Activated naive CD8-positive, alpha-beta T cell treated with anti-CD3 and anti-CD28 coated beads, Interleukin-2, amount 50 U/mL, for 16 hours (primary cell): Measurements from ENCODE around the gene SH3BP2.
A peak's percentile ranks its signal among the peaks of the same experiment; 100 is the strongest.

ENCODE experiments used
- DNase-seq: peaks from one replicate; pipeline ENCODE4 v3.0.0-alpha.2; 2020; ENCODE audit warnings: low read depth, low spot score

SH3BP2 gene

GRCh38 chr4:2831611-2832308 is 38.9 kb downstream of the SH3BP2 start:
- no peak for DNase-seq

DNA sequence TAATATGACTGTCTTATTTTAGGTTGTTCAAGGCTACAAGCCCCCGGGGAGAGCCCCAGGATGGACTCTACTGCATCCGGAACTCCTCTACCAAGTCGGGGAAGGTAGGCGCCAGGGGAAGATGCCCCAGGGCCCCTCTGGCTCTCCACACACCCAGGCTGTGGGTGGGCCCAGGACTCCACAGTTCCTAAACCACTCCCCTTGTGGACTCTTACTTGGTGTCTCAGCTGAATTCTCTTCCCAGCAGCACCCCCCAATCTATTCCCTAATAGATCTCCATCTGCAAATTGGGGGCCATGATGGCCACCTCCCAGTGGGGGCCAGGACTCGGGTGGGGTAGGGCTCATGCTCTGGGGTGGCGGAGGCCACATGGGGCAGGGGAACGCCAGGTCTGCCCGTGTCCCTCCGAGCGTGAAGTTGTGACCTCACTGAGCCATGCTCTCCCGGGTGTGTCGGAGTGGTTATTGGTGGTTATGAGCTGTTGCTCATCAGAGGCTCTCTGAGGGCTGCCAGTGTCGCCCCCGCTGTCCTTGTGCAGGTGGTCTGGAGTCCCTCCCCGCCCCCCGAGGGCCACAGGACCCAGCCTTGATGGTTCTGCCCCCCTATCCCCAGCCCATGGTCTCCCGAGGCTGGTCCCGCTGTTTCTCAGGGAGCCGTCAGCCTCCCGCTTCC is 39.6 kb downstream of the SH3BP2 start:
- no peak for DNase-seq

DNA sequence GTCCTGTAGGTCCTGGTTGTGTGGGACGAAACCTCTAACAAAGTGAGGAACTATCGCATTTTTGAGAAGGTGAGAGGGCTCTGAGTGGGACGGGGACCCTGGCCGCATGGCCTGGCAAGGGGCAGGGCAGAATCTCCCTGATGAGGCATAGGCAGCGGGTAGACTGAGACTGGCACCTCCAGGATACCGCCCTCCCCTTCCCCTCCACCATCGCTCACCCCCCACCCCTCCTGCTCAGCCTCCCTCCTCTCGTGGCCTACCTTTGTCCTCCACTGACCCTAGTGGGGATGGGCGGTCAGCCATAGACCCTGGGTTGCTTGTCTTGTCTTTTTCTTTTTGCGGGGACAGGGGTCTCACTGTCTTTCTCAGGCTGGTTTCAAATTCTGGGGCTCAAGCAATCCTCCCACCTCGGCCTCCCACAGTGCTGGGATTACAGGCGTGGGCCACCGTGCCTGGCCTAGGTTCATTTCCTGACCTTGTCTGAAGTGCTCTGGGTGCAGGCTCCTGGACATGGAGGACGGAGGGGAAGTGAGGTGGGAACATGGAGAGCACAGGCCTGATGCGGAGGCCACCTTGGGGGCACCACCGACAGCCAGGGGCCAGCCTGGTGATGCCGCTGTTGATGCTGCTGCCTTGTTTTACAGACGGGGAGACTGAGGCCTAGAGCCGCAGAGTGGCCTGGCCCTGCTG is 40.2 kb downstream of the SH3BP2 start:
- no peak for DNase-seq

- no peak for DNase-seq
Observed at GRCh38 chr4:2833671-2834000, 40.8 kb downstream of the SH3BP2 start.

GRCh38 chr4:2834001-2834921 is 41.4 kb downstream of the SH3BP2 start:
- no peak for DNase-seq

GRCh38 chr4:2835978-2836377 is 43.1 kb downstream of the SH3BP2 start:
- DNase-seq: no peak

DNA sequence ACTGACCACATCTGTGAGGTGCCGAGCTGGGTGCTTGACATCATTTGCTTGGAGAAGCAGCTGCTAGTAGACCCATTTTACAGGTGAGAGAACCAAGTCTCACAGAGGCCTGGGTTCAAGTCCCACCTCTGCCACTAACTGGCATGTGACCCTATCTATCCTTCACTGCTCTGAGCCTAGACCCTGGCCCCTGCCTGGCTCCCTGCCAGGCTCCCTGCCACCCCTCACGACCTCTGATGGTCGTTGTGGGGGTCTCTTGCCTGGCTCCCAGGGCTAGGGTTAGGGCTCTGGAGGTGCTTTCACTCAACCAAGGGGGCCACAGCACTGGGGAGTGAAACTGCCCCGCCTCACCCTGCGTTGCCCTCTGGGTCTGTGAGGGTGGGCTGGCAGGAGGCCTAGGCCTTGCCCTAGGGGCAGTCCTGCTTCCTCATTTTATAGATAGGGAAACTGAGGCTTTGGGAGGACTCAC is 43.5 kb downstream of the SH3BP2 start:
- no peak for DNase-seq

GRCh38 chr4:2837110-2837903 is 44.4 kb downstream of the SH3BP2 start:
- no peak for DNase-seq

DNA sequence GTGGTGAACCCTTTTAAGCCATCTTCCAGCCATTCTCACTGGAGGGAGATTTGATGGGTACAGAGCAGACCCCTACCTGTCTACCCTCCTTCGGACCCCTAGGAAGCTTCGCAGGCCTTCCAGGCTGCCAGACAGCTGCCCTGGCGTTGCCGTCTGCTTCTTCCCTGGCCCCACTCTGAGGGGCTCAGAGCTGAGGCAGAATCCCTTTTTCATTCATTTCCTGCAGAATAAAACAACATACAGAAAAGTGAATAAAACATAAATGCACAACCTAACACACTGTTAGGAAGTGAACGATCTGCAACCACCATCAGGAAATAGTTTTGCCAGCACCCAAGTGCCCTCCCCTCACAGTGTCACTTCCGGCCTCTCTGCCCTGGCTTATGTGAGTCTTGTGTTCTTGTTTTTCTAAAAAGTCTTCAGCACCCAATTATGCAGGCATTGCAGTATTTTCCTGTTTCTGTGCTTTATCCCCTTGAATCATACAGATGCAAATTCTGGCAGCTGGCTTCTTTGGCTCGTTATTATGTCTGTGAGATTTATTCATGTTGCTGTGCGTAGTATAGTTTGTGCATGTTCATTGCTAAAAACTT is 45.1 kb downstream of the SH3BP2 start:
- peak; percentile 30 for DNase-seq

DNA sequence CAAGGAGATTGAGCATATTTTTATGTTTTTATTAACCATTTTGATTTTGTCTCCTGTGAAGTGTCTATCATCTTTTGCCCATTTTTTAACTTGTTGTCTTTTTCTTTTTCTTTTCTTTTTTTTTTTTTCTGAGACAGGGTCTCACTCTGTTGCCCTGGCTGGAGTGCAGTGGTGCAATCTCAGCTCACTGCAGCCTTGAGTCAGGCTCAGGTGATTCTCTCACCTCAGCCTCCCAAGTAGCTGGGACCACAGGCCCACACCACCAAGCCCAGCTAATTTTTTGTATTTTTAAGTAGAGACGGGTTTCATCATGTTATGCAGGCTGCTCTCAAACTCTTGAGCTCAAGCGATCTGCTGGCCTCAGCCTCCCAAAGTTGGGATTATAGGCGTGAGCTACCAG is 46.2 kb downstream of the SH3BP2 start:
- DNase-seq: no peak

DNA sequence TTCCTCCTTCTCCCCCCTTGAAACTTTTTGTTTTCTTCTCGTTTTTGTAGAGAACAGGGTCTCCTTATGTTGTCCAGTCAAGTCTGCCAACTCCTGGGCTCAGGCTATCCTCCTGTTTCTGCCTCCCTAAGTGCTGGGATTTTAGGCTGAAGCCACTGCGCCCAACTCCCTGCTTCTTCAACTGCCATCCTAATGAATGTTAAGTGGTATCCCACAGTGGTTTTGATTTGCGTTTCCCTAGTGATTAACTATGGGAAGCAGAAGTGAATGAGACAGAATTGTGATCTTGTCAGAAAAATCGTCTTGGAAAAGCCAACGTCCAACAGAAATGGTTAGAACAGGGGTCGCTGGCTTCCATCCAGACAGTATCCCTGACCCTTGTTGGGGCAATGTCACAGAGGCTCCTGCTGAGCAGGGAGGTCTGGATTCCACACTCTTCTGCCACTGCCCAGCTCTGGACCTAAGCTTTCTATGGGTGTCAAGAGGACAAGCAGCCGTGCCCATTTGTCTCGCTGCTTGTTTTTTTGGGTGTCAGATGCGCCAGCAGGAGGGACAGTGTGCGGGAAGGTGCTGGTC is 49.9 kb downstream of the SH3BP2 start:
- DNase-seq: no peak

DNA sequence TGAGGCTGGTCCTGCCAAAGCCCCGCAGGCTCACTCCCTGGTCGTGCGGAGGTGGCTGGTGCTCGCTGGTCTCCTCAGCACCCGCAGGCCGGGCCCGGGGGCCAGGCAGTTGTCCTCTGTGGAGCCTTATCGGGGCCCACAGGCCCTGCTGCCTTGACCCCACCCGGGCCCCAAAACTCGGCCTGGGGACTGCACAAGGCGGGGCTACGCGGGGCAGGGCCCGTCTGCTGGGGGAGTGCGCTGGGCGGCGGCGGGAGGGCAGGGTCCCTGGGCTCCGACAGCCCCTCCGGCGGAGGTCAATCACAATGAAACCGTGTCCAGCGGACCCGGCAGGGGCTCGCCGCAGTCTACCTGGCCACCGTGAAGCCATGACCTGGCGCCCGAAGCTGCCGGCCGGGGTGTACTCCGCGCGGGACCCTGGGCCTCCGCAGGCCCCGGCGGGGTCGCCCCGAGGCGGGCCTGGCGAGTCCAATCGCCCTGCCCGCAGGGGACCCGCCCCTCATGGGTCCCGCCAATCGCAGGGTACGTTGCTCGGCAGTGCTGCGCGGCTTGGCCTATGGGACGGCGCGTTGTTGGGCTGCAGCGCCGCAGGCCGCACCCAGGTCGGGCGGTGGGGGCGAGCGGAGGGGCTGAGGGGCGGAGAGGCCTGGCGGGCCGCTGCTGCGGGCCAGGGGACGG is 50.5 kb downstream of the SH3BP2 start, which contains the start of gene ADD1:
TSS of gene ADD1 (plus strand) at position 582 of the 678 bp plus-strand sequence. CDS start 32,072 bp downstream, outside the sequence.
- peak; percentile 76 for DNase-seq

DNA sequence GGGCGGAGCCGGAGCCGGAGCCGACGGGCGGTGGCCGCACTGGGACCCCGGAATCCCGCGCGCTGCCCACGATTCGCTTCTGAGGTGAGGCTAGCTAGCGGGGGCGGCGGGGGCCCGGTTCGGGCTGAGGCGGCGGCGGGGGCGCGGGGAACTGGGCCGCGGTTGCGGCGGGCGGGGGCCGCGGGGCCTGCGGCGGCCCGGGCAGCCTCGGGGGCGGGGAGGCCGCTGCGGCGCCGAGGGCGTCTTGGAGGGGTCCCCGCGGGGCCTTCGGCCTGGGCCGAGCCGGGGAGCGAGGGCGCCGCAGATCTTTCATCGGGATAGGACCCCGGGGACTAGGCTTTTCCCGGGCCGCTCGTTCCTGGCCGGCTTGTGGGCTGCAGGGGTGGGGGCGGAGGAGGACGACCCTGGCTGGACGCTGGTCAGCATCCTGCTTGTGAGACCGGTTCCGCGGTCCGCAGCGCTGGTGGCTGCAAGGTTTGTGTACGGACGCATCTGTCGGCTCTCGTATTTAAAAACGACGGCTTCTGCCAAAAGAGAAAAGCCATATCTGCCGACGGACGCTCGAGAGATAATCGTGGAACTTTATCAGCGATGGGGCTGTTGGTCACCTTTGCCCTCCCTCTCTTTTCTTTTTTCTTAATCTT is 51.2 kb downstream of the SH3BP2 start:
- DNase-seq: no peak

DNA sequence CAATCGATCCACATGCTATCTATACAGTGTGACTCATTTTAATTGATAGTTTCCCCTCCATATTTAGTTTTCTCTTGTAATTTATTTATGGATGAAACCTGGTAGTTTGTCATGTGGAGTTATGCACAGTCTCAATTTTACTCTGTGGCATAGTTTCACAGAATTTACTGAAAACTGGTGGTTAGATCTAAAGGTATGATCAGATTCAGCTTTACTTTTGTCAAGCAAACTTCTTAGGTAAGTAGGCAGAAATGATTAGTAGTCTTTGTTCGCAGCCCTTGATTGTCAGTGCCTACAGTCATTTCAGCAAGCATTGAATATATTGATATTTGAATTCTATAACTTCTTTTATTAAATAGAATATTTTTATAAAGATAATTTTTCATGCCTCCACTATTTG is 53.3 kb downstream of the SH3BP2 start:
- DNase-seq: no peak

GRCh38 chr4:2847302-2847871 is 54.5 kb downstream of the SH3BP2 start:
- no peak for DNase-seq

DNA sequence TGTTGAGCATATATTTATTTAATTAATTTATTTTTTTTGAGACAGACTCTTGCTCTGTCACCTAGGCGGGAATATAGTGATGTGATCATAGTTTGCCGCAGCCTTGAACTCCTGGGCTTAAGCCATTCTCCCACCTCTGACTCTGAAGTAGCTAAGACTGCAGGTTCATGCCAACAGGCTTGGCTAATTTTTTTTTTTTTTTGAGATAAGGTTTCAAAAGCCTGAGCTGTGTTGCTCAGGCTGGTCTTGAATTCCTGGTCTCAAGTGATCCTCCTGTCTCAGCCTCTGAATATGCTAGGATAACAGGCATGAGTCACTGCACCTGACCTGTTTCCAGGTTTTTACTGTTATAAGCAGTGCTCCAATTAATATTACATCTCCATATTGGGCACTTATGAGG is 55.6 kb downstream of the SH3BP2 start:
- no peak for DNase-seq

DNA sequence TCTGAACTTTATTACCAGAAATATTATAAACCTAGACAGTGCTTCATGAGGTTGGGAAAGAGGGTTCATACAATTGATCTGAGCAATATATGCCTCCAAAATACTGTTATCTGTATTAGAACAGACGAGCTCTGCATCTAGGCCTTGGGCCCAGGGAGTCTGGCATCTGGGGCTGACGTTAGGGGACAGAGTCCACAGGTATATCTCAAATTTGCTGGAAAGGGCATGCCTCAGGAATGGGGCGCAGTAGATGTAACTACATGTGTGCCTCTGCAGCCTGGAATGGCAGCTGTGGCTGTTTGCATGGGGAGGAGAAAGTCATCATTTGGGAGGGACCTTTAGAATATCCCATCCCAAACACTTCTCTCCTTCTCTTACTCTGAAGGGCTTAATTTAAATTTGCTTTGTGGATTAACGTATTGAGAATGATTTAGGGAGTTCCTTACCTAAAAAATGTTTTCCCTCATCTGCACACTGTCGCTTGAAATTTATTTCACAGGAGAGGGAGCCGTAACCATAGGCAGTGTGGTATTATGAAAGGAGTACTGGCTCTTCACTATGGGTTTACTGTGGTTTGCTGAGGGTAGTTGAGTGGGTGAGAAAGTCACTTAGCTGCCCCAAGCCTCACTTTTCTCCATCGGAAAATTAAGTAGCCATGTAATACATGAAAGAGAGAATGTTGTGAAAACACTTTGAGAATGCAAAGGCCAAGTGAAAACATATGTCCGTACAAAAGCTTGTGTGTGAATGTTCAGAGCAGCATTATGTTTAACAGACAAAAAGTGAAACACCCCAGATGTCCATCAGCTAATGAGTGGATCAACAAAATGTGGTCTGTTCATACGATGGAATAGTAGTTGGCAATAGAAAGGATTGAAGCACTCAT is 56.6 kb downstream of the SH3BP2 start:
- no peak for DNase-seq
